Heart right ventricle (tissue), 16 donors: Measurements from ENCODE around the gene ADAM11. TPM values are rescaled to one million over a fixed set of nuclear protein-coding genes. Genes with fewer than 3 reads are reported as not detected.

ENCODE experiments used
- ATAC-seq, 8 donors: fragments of 200-7000 bp; cut with Tn5 transposase; one replicate each; pipeline ENCODE4 v1.9.1; 2020; ENCODE audit warnings: mild to moderate bottlenecking in 8 of 8, moderate library complexity in 8 of 8, moderate number of reproducible peaks in 1 of 8
- DNase-seq, 2 donors: peaks; one replicate each; pipeline ENCODE4 v3.0.0-alpha.2; 2020
- H3K27ac ChIP-seq, 10 donors: fragments of 200-600 bp; sonication (generic) in 2 of 10; one replicate each; pipeline versions ENCODE4 v1.5.0 to v1.8.0; 2020 to 2022; ENCODE audit warnings: mild to moderate bottlenecking in 3 of 10
- H3K27me3 ChIP-seq, 7 donors: fragments of 200-600 bp; one replicate each; pipeline ENCODE4 v1.8.0; 2021 to 2022; ENCODE audit warnings: mild to moderate bottlenecking in 2 of 7
- H3K36me3 ChIP-seq, 9 donors: fragments of 200-600 bp; sonication (generic) in 1 of 9; one replicate each; pipeline versions ENCODE4 v1.5.0 to v1.8.0; 2020 to 2022; ENCODE audit warnings: mild to moderate bottlenecking in 2 of 9
- H3K4me1 ChIP-seq, 9 donors: fragments of 200-600 bp; sonication (generic) in 1 of 9; one replicate each; pipeline versions ENCODE4 v1.5.0 to v1.8.0; 2020 to 2022; ENCODE audit warnings: mild to moderate bottlenecking in 4 of 9
- H3K4me3 ChIP-seq, 10 donors: fragments of 200-600 bp; sonication (generic) in 2 of 10; one replicate each; pipeline versions ENCODE4 v1.5.0 to v1.8.0; 2020 to 2022; ENCODE audit warnings: mild to moderate bottlenecking in 7 of 10, moderate library complexity in 2 of 10
- H3K9me3 ChIP-seq, 11 donors: fragments of 200-600 bp in 10 of 11; sonication (generic) in 2 of 11; one replicate each; pipeline versions ENCODE4 v1.5.0 to v1.8.0; 2013 to 2022; ENCODE audit warnings: mild to moderate bottlenecking in 2 of 11, control low read depth in 1 of 11, moderate library complexity in 1 of 11
- WGBS, 2 donors: extraction: QIAGEN DNeasy Blood & Tissue Kit; methylation state at CpG; one replicate each; pipeline ENCODE4 v1.1.7; 2013; ENCODE audit warnings: inconsistent platforms in 1 of 2; 5-methylcytosine and 5-hydroxymethylcytosine counted together
- intact Hi-C, 10 donors: fragments of 100-400 bp; cut with DNase I; formaldehyde crosslinking; loops; one replicate each; pipeline versions ENCODE4 v1.11.1 to v1.14.2; 2022
- polyA plus RNA-seq, 2 donors: library from polyadenylated mRNA; stranded (reverse); fragments of 200-250 nt; gene quantifications; one replicate each; pipeline ENCODE4 v1.2.3, GENCODE V29; 2013
- total RNA-seq, 10 donors: library from RNA; stranded (reverse); fragmentation: NEBNext Ultra II Directional in 3 of 10; extraction: Animal tissue kit (Norgen Biotek cat#: 25700) in 3 of 10; gene quantifications; one replicate each; pipeline versions ENCODE4 v1.2.1 to v1.2.4, GENCODE V29; 2021 to 2023
- TF ChIP-seq, protein P1 (sequence below), 9 donors: fragments of 200-600 bp; sonication (generic) in 2 of 9; IDR thresholded peaks; one replicate each; pipeline versions ENCODE4 v1.5.0 to v1.8.0; 2021 to 2022; ENCODE audit warnings: antibody characterized with exemption in 9 of 9, mild to moderate bottlenecking in 5 of 9, moderate library complexity in 1 of 9
- donor health status: Arrhythmogenic right ventricular cardiomyopathy.
- donor health status: ischemic (EF 13 %, LVEDD 7.1; RV severe dilation, severe dysfunction).
- donor health status: healthy with polysubstance abuse.
- donor health status: DM: no; HTN: yes; CAD: no.
- donor health status: DM: no; HTN: no; CAD: no.
- donor health status: ischemic (EF 25% LVEDD 6.9; RV normal size, moderate dysfunction).
- donor health status: ischemic (EF 25% LVEDD 5.7; RV mildly dilated, moderate dysfunction).
- donor health status: healthy.
- donor health status: DM: yes; HTN: yes; CAD: no.
- donor health status: Ischemic cardiomyopathy.
- donor health status: ischemic (EF 35%, LVEDD 5.7; RV mildly dilated, moderate dysfunction).
- donor health status: nonischemic (EF 11% LVEDD 7.7; RV severe dilation, severe dysfunction).
- donor health status: DM: yes; HTN: yes; CAD: no.
- donor health status: PGD.
- donor health status: ischemic (EF 29% LVEDD 5.4; RV normal size, mild dysfunction).
- donor health status: nonischemic (EF 23%, LVEDD 6.1; RV moderate dilation, normal function).

Gene ADAM11
- total and polyA plus RNA-seq, 12 donors: 0.75 to 18.3 (median 7.8) TPM

GRCh38 chr17:44797802-44798201 is 39.0 kb downstream of the ADAM11 start:
- no peaks in the 10 kb centered on the region for H3K27me3 ChIP-seq
- H3K27ac ChIP-seq: peak overlapping the region; percentile 42 to 85 (median 76)
- DNase-seq (no peak), ATAC-seq (peak; percentile 25 to 76 (median 50))
- TF ChIP-seq, protein P1, sequence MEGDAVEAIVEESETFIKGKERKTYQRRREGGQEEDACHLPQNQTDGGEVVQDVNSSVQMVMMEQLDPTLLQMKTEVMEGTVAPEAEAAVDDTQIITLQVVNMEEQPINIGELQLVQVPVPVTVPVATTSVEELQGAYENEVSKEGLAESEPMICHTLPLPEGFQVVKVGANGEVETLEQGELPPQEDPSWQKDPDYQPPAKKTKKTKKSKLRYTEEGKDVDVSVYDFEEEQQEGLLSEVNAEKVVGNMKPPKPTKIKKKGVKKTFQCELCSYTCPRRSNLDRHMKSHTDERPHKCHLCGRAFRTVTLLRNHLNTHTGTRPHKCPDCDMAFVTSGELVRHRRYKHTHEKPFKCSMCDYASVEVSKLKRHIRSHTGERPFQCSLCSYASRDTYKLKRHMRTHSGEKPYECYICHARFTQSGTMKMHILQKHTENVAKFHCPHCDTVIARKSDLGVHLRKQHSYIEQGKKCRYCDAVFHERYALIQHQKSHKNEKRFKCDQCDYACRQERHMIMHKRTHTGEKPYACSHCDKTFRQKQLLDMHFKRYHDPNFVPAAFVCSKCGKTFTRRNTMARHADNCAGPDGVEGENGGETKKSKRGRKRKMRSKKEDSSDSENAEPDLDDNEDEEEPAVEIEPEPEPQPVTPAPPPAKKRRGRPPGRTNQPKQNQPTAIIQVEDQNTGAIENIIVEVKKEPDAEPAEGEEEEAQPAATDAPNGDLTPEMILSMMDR (IDR thresholded peaks at IDR 0.05): no peak
- peaks cover 4 to 82% (median 47%) of the 10 kb centered on the region in 9 donors for H3K4me1 ChIP-seq
- H3K4me3 ChIP-seq: peak overlapping the region in 3 of 10 donors; percentile 8 to 18 (median 14)
- intact Hi-C loops: no loop called here
- WGBS, 2 donors: 49 to 65% methylated on average over 11 of the region's 11 CpGs
- no peaks in the 10 kb centered on the region for H3K9me3 ChIP-seq
- H3K36me3 ChIP-seq: peaks cover 0 to 24% (median 0%) of the 10 kb centered on the region in 9 donors

- peak in 2 of 8 donors; percentile 64 to 74 for ATAC-seq
- Histone ChIP-seq H3K27me3 (no peaks in the 10 kb centered on the region), H3K27ac (peak overlapping the region; percentile 42 to 85 (median 76)), H3K4me3 (peak overlapping the region in 3 of 10 donors; percentile 8 to 18 (median 14)), H3K4me1 (peaks cover 4 to 87% (median 52%) of the 10 kb centered on the region in 9 donors), H3K36me3 (peaks cover 0 to 30% (median 0%) of the 10 kb centered on the region in 9 donors), H3K9me3 (no peaks in the 10 kb centered on the region)
- WGBS, 2 donors: 61 to 67% methylated on average over 2 of the region's 2 CpGs
- intact Hi-C loops: no loop called here
- no peak for DNase-seq
- TF ChIP-seq, protein P1 (IDR thresholded peaks at IDR 0.05): no peak
Observed at GRCh38 chr17:44798356-44798755, 39.6 kb downstream of the ADAM11 start.

GRCh38 chr17:44801880-44802279 is 43.1 kb downstream of the ADAM11 start:
- Histone ChIP-seq H3K36me3 (peaks cover 0 to 62% (median 4%) of the 10 kb centered on the region in 9 donors), H3K9me3 (no peaks in the 10 kb centered on the region), H3K4me3 (no peak overlapping the region), H3K4me1 (peaks cover 0 to 69% (median 36%) of the 10 kb centered on the region in 9 donors), H3K27ac (peak overlapping the region in 9 of 10 donors; percentile 17 to 80 (median 72)), H3K27me3 (no peaks in the 10 kb centered on the region)
- DNase-seq: no peak
- TF ChIP-seq, protein P1 (IDR thresholded peaks at IDR 0.05): peak in 1 of 9 donors; percentile 13
- intact Hi-C loops: no loop called here
- peak in 4 of 8 donors; percentile 26 to 60 (median 48) for ATAC-seq
- 58 to 78% methylated on average over 5 of the region's 5 CpGs for WGBS, 2 donors

GRCh38 chr17:44804302-44805089 is 45.7 kb downstream of the ADAM11 start:
- H3K36me3 ChIP-seq: peaks cover 0 to 59% (median 4%) of the 10 kb centered on the region in 9 donors
- no peaks in the 10 kb centered on the region for H3K27me3 ChIP-seq
- H3K4me3 ChIP-seq: no peak overlapping the region
- no peaks in the 10 kb centered on the region for H3K9me3 ChIP-seq
- 68 to 70% methylated on average over 10 of the region's 10 CpGs for WGBS, 2 donors
- peak overlapping the region in 6 of 10 donors; percentile 3 to 80 (median 74) for H3K27ac ChIP-seq
- H3K4me1 ChIP-seq: peaks cover 0 to 51% (median 18%) of the 10 kb centered on the region in 9 donors
- intact Hi-C loops: no loop called here
- peak; percentile 59 to 91 (median 84) for ATAC-seq
- TF ChIP-seq, protein P1 (IDR thresholded peaks at IDR 0.05): no peak
- peak; percentile 48 to 60 for DNase-seq
